GM21367 (cell line): Measurements from ENCODE around the gene ZCCHC14.
"Not testable (repeated sequence)": the region's sequence is repeated elsewhere in the genome, so short reads cannot be mapped to it uniquely, and the experiment has no call there.

Experiments used
- ATAC-seq: cut with Tn5 transposase; IDR thresholded peaks from one replicate; pipeline ENCODE4 v1.9.1; 2021; ENCODE audit not compliant: unreplicated experiment

The ZCCHC14 gene

DNA sequence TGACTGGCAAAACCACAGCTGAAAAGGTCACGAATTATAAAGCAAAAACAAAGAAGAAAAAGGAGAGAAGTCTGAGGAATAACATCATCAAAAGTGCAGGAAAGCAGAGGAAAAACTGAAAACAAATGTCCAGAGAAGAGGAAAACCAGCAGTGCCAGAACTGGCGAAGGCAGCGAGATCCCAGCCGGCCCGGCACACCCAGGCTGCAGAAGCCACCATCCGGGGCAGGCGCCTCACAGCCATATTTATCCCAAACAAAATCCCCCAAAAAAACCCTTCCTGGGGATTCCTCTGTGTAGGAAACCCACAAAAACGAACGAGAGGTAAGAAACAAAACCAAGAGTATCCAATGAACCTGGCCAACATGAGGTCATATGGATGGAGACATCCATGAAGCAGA is 10.6 kb downstream of the ZCCHC14 start:
- ATAC-seq: no peak

DNA sequence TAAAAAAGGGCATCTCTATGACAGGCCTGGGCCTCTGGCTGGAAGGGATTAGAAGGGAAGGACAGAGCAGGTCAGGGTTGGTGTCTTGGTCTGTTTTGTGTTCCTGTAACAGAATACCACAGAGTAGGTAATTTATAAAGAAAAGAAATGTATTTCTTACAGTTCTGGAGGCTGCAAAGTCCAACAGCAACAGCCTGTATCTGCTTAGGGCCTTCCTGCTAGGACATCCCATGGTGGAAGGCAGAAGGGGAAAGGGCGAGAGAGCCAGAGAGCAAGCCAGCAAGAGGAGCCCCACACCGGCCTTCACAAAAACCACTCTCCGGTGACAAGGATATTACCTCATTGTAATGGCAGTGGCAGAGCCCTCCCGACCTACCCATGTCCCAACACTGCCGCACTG is 11.1 kb downstream of the ZCCHC14 start:
- not testable (repeated sequence) for ATAC-seq

DNA sequence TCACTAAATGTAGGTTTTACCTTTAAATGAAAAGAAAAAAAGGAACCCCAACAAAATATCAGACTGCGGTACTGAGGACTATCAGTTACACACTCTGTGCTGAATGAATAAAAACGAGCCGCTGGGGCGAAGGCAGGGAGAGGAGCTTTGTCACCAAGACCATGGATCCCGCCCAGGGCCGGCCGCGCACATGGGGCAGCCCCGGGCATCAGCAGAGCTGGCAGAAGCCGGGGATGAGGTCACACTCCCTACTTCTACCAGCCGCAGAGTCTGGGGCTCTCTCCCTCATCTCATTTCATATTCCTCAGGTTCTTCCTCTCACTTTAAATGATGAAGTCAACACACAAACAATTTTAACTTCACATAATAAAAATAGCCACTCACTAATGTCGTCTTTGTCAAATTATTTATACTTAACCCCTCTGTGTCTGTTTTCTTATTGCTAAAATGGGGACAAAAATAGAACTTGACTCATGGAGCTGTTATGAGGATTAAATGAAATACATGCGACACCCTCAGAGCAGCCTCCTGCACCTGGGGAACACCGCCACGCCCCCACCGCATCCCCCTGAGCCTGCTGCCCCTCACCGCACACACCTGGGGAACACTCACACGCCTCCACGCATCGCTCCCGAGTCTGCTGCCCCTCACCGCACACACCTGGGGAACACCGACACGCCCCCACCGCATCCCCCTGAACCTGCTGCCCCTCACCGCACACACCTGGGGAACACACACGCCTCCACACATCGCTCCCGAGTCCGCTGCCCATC is 15.4 kb downstream of the ZCCHC14 start:
- not testable (repeated sequence) for ATAC-seq

DNA sequence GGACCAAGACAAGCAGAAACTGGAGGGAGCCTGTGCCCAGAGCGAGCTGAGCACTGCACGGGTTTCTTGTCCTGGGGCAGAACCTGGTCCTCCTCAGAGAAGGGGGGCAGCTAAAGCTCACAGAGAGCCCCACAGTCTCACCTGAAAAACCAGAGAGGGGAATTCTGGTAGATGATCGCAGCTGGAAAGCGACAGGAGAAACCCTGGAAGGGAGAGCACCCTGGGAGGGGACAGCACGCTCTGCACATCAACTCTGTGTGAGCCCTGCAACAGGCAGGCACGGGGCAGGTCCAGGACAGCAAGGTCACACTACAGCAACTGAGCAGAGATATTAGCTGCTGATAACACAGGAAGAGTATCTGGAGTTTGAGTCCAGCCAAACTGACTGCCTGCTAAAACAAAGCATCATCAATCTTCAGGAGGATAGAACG is 18.2 kb downstream of the ZCCHC14 start:
- ATAC-seq: no peak

DNA sequence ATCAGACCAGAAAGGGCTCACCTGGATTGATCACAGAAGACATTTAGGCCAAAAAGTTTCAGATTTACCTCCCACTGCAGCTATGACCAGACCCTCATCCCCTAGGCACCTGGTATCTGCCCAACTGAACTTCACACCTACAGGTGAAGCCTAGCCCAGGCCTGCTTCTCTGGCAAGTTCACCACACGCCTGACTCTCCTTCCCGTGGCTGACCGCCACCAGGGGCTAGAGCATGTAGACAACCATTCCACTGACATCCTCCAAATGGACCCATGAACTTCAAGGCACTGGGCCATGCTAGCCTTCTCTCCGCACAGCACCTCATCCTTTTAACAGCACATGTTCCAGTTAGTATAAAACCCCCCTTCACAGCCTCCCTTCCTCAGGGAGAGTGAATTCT is 18.8 kb downstream of the ZCCHC14 start:
- no peak for ATAC-seq

DNA sequence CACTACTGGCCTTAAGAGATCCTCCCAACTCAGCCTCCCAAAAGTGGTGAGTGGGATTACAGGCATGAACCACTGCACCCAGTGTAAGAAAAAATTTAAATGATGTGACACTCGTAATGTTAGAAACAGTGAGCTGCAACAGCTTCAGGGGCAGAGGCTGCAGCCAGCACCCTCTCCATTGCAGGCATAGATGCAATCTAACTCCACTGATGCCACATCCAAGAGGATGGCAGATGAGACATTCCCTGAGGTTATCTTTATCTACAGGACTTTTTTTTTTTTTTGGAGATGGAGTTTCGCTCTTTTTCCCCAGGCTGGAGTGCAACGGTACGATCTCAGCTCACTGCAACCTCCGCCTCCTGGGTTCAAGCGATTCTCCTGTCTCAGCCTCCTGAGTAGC is 19.9 kb downstream of the ZCCHC14 start:
- no peak for ATAC-seq

DNA sequence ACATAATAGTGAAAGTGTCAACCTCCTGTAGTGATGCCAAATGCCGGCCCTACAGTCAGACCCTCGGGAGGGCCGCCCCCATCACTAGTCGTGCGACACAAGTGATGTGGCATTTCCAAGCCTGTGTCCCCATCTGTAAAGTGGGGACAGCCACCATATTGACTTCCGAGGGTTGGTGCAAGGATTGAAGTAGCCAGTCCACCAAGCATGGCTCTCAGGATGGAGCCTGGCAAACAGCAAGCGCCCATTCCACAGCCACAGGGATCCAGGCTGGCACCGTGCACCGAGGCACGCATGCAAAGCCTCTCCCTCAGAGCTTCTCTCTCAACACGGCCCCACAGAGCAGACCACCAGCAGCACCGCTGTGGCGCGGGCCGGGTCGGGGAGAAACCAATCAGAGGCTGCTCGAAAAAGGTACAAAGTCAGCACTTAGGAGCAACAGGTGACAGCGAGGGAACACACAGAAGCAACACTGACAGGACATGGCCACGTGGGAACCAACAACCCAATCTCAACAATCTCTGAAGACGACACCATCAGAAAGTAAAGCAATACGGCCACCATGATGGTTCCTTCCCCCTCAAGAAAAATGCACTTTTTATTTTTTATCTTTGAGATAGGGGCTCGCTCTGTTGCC is 20.6 kb downstream of the ZCCHC14 start:
- ATAC-seq: no peak

DNA sequence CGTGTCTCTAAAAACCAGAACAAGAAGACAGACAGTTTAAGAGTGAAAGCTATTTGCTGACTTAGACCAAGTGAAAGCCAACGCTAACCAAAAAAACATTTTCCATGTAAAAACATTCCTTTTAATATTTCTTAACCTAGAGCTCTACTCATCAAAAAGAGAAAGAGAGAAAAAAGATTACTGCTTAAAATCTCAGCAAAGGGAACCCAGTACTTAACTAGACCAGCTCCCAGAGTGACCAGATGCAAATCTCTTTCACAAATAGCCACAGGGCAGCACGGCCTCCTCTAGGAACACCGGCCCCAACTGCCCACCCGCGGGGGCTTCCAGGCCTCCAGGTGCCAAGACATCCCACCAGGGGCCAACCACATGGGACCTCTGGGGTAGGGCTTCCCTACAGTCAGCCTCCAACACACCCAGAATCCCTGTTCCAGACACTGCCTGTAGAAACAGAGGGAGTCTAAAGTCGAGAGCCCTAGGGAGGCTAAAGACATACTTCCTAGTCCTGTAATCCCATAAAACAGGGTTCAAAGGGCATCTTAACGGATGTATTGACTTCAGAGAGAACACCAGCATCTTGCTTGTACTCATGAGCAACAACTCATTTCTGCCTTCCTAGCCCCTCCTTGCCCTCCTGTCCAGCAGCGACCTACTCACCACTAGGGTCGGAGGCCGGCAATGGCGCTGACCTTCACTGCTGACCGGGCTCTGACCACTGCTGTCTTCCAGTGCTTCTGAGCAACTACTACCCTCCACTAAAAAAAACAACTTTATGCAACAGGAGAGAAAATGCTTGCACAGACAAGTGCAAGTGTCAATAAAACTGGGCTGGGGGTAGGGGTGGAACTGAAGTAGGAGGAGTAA is 21.3 kb downstream of the ZCCHC14 start:
- no peak for ATAC-seq

DNA sequence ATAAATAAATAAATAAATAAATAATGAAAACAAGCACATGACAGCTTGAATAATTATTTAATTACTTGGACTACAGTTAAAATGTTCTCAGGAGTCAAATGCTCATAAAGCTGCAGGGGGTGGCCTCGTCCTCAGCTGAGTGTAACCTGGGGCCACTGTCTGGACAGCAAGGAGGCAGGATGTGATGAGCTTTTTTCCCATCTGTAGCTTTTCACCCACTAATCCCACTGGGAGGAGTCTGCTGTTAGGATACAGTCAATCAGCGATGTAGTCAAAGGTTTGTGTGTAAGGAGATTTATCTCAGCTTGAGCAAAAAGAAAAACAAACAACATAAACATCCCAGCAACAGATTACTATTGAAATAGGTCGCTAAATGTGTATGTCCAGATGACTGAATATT is 22.5 kb downstream of the ZCCHC14 start:
- no peak for ATAC-seq

DNA sequence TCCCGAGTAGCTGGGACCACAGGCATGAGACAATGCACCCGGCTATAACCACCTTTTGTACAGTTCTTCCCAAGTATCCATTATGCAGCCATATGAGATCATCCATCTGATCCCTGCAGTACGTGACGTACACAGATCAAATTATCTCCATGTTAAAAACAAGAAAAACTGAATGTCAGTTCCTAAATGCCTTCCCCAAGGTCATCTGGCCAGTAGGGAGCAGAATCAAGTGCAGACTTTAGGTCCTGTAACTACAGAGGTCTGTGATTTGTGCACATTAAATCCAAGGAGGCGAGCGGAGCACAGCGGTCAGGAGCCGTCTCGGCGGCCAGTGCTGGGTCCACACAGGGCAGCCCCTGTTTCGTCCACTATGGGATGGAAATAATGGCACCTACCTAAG is 23.7 kb downstream of the ZCCHC14 start:
- no peak for ATAC-seq

DNA sequence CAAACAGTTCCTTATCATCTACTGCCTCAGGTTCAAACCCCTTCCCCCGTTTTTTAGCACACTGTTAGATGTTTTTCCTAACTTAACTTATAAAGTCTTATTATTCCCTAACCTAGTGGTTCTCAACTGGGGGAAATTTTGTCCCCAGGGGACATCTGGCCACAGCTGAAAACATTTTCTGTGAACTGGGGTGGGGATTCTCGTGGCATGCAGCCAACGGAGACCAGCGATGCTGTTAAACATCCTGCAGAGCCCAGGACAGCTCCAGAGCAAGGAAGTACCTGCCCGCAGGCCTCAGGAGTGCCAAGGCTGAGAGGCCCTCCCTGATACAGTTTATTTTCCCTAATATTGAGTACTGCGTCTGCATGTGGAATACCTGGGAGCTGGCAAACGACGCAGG is 24.3 kb downstream of the ZCCHC14 start:
- no peak for ATAC-seq

DNA sequence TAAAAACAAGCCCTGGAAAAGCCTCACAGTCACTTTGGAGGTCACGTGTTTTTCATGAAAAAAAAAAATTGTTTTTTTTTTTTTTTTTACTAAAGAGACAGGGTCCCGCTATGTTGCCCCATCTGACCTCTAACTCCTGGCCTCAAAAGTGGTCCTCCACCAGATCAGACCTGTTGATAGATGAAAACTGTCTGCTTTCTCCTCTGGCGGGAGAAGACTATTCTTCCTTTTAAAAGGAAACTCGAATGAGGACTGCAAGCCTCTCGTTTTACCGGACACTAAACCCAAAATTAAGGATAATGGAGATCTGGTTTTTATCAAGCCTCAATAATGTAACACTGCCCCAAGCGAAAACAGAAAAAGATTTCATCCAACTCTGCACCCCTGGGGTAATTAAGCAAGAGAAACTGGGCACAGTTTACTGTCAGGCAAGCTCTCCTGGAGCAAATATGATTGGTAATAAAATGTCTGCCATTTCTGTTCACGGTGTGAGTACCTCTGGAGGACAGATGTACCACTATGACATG is 25.8 kb downstream of the ZCCHC14 start:
- no peak for ATAC-seq

DNA sequence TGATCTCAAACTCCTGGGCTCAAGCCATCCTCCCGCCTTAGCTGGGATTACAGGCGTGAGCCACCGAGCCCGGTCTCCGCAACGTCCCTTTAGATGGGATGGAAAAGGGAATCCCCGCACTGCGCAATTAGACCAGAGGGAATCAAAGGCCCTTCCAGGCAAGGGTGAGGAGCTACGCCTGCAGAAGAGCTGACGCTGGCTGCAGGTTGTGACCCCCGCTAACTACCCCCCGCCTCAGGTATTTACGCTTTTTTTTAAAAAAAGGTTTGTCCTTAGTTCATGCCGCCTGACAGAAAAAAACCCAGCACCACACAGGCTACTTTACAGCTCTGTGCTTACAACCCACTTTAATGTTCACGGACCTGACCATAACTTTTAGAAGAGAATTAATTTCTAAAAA is 26.9 kb downstream of the ZCCHC14 start:
- ATAC-seq: no peak

DNA sequence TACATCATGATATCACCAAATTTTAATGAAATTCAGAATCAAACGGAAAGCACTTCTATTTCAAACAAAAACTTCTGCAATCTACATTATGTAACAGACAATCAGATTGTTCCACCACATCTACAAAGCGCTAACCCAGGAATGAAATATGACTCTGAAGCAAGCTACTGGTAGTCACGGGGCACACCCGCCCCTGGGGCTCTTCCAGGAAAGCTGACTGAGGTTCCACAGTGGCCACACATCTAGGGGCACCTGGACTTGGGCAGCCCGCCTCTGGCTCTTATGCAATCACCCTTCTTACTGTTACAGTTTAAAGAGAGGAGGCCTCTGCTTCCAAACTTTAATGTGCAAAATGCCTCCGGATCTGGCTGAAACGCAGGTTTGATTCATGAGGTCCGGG is 27.5 kb downstream of the ZCCHC14 start:
- ATAC-seq: no peak

DNA sequence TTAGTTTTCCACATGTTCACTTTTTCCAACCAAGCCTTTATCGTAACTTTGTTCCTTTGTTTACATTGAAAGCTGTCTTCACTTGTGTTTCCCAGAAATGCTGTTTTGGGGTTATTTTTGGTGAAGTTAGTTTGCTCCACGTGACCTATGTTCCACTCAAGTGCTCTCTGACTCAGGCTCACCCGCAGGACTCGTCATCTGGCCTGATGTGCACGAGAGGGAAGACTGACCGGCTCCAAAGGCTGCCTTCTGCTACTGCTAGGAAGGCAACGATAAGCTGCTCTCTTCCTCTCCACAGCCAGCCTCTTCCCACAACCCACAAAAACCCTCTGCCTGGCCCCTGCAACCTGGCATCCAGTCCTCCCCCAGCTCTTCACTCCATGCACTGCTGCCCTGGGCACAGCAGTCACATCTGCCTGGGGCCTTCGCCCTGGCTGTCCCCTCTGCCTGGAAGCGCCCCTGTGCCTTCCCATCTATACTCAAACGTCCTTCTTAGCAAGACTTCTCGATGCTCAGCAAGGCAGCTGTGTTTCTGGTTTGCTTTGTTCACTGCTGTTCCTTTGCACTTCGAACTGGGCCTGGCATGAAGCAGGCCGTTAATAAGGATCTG is 28.0 kb downstream of the ZCCHC14 start:
- no peak for ATAC-seq

DNA sequence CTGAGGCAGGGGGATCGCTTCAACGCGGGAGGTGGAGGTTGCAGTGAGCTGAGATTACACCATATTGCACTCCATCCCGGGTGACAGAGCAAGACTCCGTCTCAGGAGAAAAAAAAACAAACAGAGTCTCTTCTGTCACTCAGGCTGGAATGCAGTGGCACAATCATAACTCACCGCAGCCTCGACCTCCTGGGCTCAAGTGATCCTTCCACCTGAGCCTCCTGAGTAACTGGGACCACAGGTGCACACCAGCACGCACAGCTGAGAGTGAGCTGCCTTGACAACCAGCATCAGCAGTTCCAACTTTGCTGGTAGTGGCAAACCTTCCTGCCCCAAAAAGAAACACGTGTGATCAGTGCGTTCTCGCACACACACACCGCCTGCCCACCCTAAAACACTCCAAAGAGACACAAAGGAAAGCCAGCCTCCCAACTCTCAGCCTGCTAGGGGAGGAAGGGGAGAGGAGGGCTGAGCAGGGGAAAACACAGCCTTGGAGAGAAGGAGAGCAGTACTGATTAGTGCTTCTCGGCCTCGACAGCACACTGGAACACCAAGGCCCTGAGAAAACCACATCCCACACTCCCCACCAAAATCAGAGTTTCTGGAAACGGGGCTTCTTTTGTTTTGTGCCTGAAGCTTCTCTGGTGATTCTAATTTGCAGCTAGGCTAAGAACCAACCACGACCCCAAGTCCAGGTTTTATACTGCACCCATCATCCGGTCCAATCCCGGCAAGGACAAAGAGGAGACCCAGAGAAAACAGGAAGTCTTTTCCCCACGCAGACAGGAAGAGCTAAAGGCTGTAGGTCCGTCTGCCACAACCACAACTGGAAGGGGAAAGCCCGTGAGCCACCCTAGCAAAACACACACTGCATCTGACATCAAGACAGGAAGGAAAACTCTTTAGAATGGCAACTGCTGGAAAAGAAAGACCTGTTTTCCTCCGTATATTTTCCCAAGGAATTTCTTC is 28.8 kb downstream of the ZCCHC14 start:
- no peak for ATAC-seq

DNA sequence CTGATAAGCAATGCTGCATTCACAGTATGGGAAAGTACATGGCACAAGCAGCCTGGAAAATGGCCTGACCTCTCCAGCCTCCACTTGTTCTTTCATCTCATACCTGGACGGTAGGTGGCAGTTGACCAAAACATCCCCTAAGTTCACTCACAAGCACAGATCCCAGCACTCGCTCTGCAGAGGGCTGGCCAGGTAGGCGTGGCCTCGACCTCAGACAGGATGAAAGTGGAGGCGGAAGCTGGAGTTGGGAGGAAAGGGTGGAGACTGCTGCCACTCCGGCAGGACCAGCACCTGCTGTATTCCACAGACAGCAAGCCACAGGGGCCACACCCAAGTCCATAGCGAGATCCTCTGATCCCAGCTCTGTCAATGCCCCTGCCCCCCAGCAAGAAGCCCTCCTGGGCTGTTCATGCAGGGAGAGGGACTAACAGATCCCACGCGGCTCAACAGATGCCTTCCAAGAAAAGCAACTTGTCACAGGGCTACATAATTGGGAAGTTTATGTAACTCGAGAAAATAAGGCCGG is 31.3 kb downstream of the ZCCHC14 start:
- ATAC-seq: no peak

DNA sequence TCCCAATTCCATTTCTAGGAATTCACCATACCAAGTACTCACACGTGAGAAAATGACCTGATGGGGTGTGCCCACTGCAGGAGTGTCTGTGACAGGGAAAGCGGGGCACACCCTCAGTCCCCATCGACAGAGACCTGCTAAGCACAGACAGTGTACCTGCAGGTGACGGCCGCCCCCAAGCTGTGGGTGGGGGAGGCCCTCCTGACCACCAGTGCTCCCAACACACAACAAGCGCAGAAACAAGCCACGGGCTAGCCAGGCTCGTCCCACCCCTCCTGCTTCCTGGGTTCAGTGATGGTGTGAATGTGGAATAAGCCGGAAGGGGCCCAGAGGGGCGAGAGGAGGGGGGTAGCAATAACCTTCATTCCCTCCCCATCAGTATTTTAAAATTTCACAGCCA is 31.9 kb downstream of the ZCCHC14 start:
- no peak for ATAC-seq

DNA sequence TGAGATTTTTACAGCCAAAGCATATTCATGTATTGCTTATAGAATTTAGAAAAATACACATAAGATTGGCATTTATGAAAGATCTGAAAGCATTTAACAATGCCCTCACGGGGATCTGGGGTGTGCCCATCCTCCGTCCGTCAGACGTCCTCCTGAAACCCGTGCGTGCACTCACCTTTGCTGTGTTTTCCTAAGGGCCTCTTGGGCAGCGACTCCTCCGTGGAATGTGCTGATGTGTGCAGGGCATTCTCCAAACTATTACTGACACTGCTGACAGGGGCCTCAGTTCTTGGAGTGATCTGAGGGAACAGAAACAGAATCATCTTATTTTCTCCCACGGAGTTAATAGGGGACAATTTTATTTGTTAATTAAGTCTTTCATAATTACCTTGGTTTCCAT is 33.0 kb downstream of the ZCCHC14 start:
- ATAC-seq: no peak

DNA sequence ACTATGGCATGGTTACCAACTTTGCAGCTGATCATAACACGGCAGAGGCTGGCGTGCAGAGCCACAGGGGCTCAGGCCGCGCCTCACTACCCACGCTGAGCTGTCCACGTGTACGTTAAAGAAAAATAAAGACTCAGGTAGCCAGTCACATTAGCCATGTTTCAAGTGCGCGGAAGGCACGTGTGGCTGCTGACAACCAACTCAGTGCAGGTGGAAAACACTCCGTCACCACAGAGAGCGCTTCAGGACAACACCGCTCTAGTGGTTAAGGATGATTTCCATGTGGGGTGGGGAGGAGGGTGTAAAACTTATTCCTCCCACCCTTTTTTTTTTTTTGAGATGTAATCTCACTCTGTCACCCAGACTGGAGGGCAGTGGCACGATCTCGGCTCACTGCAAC is 33.8 kb downstream of the ZCCHC14 start:
- ATAC-seq: no peak
